Large intestine (tissue), 3 donors: ENCODE data around the gene SEMA6A. TPM values are rescaled to one million over a fixed set of nuclear protein-coding genes. Genes with fewer than 3 reads are reported as not detected.

Source experiments
- DNase-seq, 2 donors: peaks; one replicate each; pipeline versions ENCODE4 v3.0.0 to v3.0.0-alpha.2; 2013
- H3K27ac ChIP-seq: one replicate; pipeline ENCODE4 v1.5.1; 2013; ENCODE audit warnings: low read length
- H3K27me3 ChIP-seq: 2 replicates; pipeline ENCODE4 v1.6.1; 2013; ENCODE audit warnings: low read length; ENCODE audit not compliant: control insufficient read depth, insufficient read depth
- H3K36me3 ChIP-seq: 2 replicates; pipeline ENCODE4 v1.6.1; 2013; ENCODE audit warnings: low read length; ENCODE audit not compliant: control insufficient read depth, insufficient read depth
- H3K4me1 ChIP-seq: one replicate; pipeline ENCODE4 v1.6.1; 2013; ENCODE audit warnings: low read length; ENCODE audit not compliant: control insufficient read depth, insufficient read depth
- H3K4me3 ChIP-seq: one replicate; pipeline ENCODE4 v1.5.1; 2013; ENCODE audit warnings: low read length
- H3K9me3 ChIP-seq: one replicate; pipeline ENCODE4 v1.6.1; 2013; ENCODE audit warnings: mild to moderate bottlenecking, low read depth, low read length, moderate library complexity; ENCODE audit not compliant: control insufficient read depth
- WGBS: methylation state at CpG from one replicate; pipeline ENCODE4 v1.1.5; 2013; ENCODE audit warnings: low lambda C conversion rate; ENCODE audit not compliant: insufficient coverage; 5-methylcytosine and 5-hydroxymethylcytosine counted together
- polyA plus RNA-seq: library from polyadenylated mRNA; unstranded; fragments of 120-200 nt; gene quantifications from one replicate; pipeline ENCODE4 v1.2.1, GENCODE V29; 2013

The SEMA6A gene
- polyA plus RNA-seq, 1 donor: 55.9 TPM

DNA sequence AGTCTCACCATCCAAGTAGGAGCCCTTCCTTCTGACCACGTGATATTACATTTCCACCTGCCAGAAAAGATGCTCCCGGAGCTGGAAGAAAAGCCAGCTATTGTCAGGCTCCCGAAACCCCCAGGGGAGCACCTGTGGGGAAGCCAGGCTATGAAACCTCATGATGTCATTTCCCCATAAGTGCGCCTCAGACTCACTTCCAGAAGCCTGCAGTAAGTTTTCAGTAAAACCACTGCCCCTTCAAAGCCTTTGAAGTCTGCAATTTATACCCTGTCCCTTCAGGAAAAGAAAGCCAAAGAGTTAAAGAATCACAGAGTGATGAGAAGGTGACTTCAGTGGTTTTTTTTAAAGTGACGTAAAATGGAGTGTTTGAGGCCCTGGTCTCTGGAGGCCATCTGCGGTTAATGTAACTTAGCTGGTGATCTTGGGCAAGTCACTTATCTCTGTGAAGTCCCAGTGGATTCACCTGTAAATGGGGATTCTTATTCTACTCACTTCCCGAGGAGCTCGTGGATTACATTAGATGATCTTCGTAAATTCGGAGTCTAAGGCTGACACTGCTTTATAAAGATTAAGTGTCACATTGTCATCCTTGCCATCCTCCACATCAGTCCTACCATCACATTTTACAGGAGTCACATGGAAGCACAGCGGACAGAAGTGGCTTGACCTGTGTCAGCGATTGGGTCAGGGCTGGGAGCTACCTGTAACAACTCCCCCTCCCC, 2.6 kb upstream of the SEMA6A start:
- Histone ChIP-seq H3K4me1 (peaks cover 2% of the 10 kb centered on the region), H3K4me3 (no peak overlapping the region), H3K27me3 (peaks cover 10% of the 10 kb centered on the region), H3K36me3 (no peaks in the 10 kb centered on the region), H3K9me3 (no peaks in the 10 kb centered on the region), H3K27ac (no peak overlapping the region)
- 100% methylated on average over 2 of the region's 12 CpGs for WGBS
- no peak for DNase-seq

DNA sequence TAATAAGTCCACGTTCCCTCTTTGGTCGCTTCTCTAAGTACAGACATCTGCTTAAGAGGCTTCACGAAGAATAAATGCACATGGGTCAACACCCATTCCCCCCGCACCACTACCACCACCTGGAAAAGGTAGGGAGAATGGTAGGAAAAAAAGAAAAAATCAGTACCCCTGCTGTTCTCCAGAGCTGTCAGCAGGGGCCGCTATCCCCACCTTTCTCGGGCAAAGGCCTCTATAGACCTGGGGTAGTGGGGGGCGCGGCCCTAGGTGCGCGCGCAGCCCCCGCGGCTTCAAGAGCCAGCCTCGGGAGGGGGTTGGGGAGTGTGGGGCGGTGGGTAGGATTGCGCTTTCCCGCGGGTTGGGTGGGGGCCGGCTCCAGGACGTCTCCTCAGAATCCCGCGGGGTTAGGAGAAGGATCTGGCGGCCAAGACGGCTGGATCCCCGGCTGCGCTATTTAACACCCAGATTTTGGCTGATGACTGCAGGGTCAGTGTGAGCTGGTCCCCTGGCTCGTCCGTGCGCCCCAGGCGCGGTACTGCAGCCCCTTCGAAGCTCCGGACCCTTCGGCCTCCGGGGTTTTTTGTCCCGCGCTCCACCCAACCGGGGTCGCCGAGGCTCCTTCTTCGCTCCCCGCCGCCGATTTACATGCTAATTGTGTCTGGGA, 1.6 kb upstream of the SEMA6A start:
- peak overlapping the region; percentile 96 for H3K27ac ChIP-seq
- H3K4me1 ChIP-seq: peaks cover 2% of the 10 kb centered on the region
- no peaks in the 10 kb centered on the region for H3K36me3 ChIP-seq
- H3K9me3 ChIP-seq: no peaks in the 10 kb centered on the region
- WGBS: no CpG with 5 or more reads among the region's 44 CpGs
- H3K27me3 ChIP-seq: peaks cover 10% of the 10 kb centered on the region
- DNase-seq: peak; percentile 83
- H3K4me3 ChIP-seq: peak overlapping the region; percentile 85

DNA sequence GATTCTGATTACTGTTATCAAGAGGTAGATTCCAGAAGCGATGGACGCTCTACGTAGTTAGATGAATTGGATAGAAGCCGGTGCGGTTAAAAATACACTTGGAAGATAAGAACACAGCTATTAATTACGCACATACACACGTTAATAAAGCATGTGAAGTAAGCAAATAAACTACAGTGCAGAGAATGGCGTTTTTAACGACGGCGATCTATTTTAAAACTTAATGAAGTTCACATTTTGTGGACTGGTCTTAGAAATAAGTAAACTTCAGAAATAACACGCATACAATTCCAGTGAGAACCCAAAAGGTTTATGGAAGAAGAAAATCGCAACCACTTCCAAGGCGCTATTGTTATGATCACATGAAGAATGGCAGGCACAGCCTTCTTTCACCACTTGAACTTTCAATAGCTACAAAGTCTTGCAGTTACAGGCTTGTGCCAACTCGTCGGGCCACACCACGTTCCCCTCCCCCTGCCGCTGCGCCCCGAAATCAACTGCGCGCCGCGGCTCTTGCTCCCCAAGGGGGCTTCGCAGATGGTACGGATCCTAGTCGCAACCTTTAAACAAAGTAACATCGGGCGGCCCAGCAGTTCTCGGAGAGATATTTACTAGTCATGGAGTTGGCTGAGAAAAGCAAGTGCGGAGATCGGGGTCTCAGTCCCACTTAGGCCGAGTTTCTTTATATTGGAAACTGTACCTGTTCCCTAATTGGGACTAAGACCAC, 866 bp upstream of the SEMA6A start:
- DNase-seq: peak; percentile 33 to 79
- peaks cover 6% of the 10 kb centered on the region for H3K4me1 ChIP-seq
- no peaks in the 10 kb centered on the region for H3K36me3 ChIP-seq
- no peaks in the 10 kb centered on the region for H3K9me3 ChIP-seq
- 0% methylated on average over 5 of the region's 33 CpGs for WGBS
- peak overlapping the region; percentile 96 for H3K27ac ChIP-seq
- peak overlapping the region; percentile 85 for H3K4me3 ChIP-seq
- H3K27me3 ChIP-seq: peaks cover 10% of the 10 kb centered on the region

- peak overlapping the region; percentile 96 for H3K27ac ChIP-seq
- H3K27me3 ChIP-seq: peaks cover 10% of the 10 kb centered on the region
- WGBS: no CpG with 5 or more reads among the region's 61 CpGs
- peak overlapping the region; percentile 85 for H3K4me3 ChIP-seq
- H3K4me1 ChIP-seq: peaks cover 17% of the 10 kb centered on the region
- peak; percentile 24 to 69 for DNase-seq
- H3K9me3 ChIP-seq: no peaks in the 10 kb centered on the region
- H3K36me3 ChIP-seq: no peaks in the 10 kb centered on the region
Measured at GRCh38 chr5:116573702-116574366, 789 bp downstream of the SEMA6A start.

- DNase-seq: peak in 1 of 2 donors; percentile 41
Measured at GRCh38 chr5:116573279-116573701, 1.3 kb downstream of the SEMA6A start.

DNA sequence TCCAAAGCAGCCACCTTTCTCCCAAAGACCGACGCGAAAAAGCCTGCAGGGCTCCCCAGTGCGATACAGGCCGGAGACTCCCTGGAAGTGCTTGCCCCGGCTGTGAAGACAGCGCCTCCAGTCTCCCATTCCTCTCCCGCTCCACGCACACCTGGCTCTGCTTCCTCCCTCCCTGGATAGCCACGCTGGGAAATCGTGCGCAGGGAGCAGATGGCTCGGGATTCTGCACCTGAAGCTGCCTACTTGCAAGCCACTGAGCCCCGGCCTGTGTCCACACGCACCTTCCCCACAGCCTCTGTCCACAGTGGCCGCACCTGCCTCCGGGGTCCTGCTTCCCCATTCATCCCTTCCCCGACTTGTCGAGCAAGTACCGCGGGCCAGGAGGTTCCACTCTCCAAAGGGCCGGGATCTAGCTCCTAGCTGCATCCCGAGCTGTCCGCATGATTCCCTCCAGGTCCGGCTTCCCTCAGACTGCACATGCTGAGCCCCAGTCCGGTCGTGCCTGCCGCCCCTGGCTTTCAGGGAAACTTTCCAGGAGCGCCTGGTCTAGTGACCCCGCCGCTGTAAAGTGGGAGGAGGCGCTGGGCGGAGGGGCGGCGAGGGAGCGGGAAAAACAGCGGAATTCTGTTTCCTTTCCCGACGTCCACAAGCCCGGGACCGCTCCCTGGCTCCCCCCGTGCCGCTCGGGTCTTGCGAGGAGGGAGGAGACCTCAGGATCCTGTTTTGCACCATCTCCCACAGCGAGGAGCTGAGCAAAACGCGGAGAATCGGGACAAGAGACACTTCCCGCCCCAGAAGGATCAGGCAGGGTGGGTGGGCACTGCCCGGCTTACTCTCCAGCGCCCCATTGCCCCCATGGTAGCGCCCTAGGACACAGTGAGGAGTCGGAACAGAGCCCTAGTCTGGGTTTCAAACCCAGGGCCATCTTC, 2.0 kb downstream of the SEMA6A start:
- Histone ChIP-seq H3K27ac (peak overlapping the region; percentile 96), H3K4me3 (peak overlapping the region; percentile 85), H3K36me3 (no peaks in the 10 kb centered on the region), H3K4me1 (peaks cover 17% of the 10 kb centered on the region), H3K9me3 (no peaks in the 10 kb centered on the region), H3K27me3 (peaks cover 10% of the 10 kb centered on the region)
- peak; percentile 30 to 76 for DNase-seq
- no CpG with 5 or more reads among the region's 54 CpGs for WGBS

More at GRCh38 chr5:116573279-116573701, 1.3 kb downstream of the SEMA6A start:
- H3K4me1 ChIP-seq: peaks cover 17% of the 10 kb centered on the region
- no CpG with 5 or more reads among the region's 35 CpGs for WGBS
- H3K9me3 ChIP-seq: no peaks in the 10 kb centered on the region
- H3K4me3 ChIP-seq: peak overlapping the region; percentile 85
- peaks cover 10% of the 10 kb centered on the region for H3K27me3 ChIP-seq
- H3K27ac ChIP-seq: peak overlapping the region; percentile 96
- H3K36me3 ChIP-seq: no peaks in the 10 kb centered on the region

DNA sequence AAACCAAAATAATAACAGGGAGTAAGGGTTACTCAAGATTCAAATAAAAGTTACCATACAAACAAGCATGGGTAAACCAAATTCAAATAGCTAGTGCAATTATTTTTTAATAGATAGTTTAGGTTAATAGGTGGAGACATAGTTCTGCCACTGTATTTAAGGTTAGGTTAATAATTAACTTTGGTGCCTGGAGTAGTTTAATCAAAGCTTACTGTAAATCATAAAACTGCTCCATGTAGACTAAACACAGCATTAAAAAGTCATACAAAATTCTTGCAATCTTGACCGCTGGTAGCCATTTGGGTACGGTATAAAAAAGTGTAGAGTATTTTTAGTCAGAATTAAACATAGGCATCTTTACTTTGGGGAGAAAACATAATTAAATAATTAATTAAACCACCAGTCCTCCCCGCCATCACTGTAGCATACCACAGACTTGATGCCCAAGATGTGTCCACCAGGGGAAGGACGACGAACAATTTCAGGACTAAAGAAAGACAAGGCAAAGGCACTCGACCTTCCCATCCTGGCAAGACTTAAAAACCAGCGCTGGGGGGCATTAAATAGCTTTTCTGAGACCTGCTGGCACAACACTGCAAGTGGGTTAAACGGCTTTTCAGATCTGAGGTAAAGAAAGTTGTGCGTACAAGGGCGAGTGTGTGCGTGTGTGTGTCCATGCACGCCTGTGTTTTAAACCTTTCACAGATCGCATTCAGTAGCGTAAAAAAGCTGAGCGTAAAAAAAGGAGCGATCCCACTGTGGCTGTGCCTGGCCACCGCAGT, 2.9 kb downstream of the SEMA6A start:
- H3K4me3 ChIP-seq: peak overlapping the region; percentile 85
- H3K27me3 ChIP-seq: peaks cover 4% of the 10 kb centered on the region
- peaks cover 18% of the 10 kb centered on the region for H3K4me1 ChIP-seq
- peaks cover under 1% of the 10 kb centered on the region for H3K36me3 ChIP-seq
- peak overlapping the region; percentile 96 for H3K27ac ChIP-seq
- no CpG with 5 or more reads among the region's 17 CpGs for WGBS
- DNase-seq: peak; percentile 13 to 69
- no peaks in the 10 kb centered on the region for H3K9me3 ChIP-seq

DNA sequence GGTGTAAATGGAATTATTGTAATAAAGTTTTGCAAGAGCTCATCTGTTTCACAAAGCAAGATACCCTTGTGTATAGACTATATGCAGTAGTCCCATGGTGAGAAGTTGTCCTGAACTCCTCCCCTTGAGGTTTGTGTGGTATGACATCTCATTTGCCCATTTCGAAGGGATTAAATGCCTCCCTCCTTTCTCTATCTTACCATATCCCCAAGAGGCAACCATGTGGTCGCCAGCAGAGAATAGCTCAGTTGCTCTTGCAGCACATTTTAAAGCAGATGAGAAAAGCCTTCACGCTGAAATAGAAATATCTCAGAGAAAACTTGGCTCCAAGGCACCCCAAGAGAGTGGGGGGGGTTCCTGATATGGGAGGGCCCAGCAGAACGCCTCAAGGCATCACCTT, 4.6 kb downstream of the SEMA6A start:
- Histone ChIP-seq H3K27ac (no peak overlapping the region), H3K27me3 (no peaks in the 10 kb centered on the region), H3K4me3 (no peak overlapping the region), H3K36me3 (peaks cover 2% of the 10 kb centered on the region), H3K9me3 (no peaks in the 10 kb centered on the region), H3K4me1 (peaks cover 19% of the 10 kb centered on the region)
- WGBS: no CpG with 5 or more reads among the region's 4 CpGs
- no peak for DNase-seq

DNA sequence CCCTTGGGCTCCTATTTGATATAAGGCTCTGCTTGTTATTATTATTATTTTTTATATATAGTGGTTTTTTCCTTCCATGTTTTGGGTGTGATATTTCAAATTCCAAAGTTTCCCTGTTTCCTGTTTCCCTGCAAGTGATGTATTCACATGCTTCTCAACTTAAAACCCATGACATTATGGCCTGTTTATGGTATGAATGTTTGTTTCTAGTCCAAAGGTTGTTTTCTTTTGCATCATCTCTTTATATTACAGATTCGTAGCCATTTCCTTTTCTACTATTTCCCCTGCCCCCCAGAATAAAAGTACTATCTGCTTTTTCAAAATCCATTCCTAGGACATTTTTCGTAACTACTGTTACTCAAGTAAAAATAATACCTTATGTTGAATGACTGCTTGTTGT, 7.5 kb downstream of the SEMA6A start:
- Histone ChIP-seq H3K27me3 (no peaks in the 10 kb centered on the region), H3K27ac (peak overlapping the region; percentile 53), H3K36me3 (peaks cover 7% of the 10 kb centered on the region), H3K4me1 (peaks cover 19% of the 10 kb centered on the region), H3K9me3 (no peaks in the 10 kb centered on the region), H3K4me3 (no peak overlapping the region)
- peak; percentile 41 to 69 for DNase-seq
- WGBS: 44% methylated on average over 1 of the region's 2 CpGs
